Measurements from ENCODE around the gene NPFF.

The NPFF gene

DNA sequence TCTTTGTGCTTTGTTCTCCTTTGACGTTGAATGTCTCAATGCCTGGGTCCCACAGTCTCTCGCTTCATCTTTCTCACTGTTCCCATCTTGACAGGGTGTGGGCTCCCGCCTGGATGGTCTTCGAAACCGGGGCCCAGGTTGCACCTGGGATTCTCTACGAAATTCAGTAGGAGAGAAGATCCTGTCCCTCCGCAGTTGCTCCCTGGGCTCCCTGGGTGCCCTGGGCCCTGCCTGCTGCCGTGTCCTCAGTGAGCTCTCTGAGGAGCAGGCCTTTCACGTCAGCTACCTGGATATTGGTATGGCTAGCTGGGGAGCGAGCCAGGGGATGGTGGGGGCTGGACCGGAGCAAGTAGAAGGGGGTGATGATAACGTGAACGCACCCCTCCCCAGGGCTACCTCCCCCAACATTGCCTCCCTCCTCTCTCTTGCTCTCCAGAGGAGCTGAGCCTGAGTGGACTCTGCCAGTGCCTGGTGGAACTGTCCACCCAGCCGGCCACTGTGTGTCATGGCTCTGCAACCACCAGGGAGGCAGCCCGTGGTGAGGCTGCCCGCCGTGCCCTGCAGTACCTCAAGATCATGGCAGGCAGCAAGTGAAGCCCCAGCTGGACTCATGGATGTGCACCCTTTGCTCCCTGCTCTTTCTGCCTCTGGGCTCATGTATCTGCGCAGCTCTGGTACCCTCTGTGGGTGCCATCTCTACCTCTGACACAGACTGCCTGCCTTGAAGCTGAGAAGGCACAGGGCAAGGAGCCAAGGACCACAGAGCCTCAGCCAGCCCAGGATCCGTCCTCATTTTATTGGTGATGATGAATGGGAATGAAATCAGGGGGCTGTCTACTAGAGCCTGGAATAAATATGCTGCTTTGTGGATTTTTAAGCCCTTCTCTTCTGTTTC lies 1.5 kb downstream of the NPFF start:
- Histone ChIP-seq H3K4me3 (IDR thresholded peaks at IDR 0.05; ENCODE audit: insufficient read depth, low read depth, low read length) (no peak overlapping the region), H2AFZ (ENCODE audit: low read depth) (no peak overlapping the region), H3K4me1 (ENCODE audit: low read depth, poor library complexity, severe bottlenecking) (peaks cover 22% of the 10 kb centered on the region), H3K9ac (no peak overlapping the region), H3K27me3 (ENCODE audit: insufficient read depth, low read depth) (no peaks in the 10 kb centered on the region), H3K4me2 (no peak overlapping the region), H3K27ac (no peak overlapping the region), H3K36me3 (ENCODE audit: insufficient read depth) (no peaks in the 10 kb centered on the region; the same call in 1 of the 2 replicates), H3K79me2 (ENCODE audit: insufficient read depth, low read depth) (peaks cover 21% of the 10 kb centered on the region), H4K20me1 (ENCODE audit: insufficient read depth) (no peaks in the 10 kb centered on the region)
- TF ChIP-seq CTCF (conservative IDR thresholded peaks at IDR 0.05; ENCODE audit: low read depth, low read length) = no peak

GRCh38 chr12:53505086-53505485 lies 2.2 kb downstream of the NPFF start:
- H3K4me1 ChIP-seq (ENCODE audit: low read depth, poor library complexity, severe bottlenecking) = peaks cover 25% of the 10 kb centered on the region
- H3K27ac ChIP-seq = no peak overlapping the region
- H3K4me2 ChIP-seq = no peak overlapping the region

DNA sequence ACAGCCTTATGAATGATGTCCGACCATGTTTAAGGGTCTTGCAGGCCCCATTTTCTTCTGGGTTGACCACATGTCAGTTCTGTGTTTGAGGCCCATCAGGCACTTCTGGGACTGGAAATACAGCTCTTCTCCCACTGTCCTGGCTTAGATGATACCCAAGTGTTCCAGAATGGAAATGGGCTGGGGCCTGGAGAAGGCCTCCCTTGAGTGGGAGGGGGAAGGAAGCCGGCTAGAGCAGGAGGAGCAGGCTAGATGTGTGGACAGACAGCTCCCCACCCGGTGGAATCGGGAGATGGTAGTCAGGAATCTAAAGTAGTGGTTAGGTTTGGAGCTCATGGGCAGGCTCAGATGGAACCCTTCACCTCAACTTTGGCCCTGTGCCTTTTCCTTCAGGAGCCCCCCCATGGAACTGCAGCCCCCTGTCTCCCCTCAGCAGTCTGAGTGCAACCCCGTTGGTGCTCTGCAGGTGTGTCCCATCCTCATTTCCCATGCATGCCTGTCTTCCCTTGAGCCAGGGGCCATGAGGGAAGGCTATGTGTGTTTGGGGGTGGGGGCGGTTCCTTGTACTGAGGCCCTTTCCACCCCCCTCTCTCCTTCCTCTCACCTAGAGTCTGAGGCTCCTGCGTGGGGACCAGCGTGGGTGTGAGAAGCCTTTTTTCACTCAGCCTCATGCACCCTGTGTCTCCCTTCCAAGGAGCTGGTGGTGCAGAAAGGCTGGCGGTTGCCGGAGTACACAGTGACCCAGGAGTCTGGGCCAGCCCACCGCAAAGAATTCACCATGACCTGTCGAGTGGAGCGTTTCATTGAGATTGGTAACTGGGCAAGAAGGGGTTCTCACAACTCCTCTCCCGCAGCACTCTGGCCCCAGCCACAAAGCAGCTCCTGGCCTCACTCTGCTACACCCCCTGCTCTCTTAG lies 3.0 kb downstream of the NPFF start:
- no peak overlapping the region for H2AFZ ChIP-seq (ENCODE audit: low read depth)
- TF ChIP-seq CTCF (conservative IDR thresholded peaks at IDR 0.05; ENCODE audit: low read depth, low read length) = no peak
- no peak overlapping the region for H3K4me2 ChIP-seq
- H3K9ac ChIP-seq = no peak overlapping the region
- H3K36me3 ChIP-seq (ENCODE audit: insufficient read depth) = no peaks in the 10 kb centered on the region; the same call in 1 of the 2 replicates
- H3K4me3 ChIP-seq (IDR thresholded peaks at IDR 0.05; ENCODE audit: insufficient read depth, low read depth, low read length) = no peak overlapping the region
- H3K27ac ChIP-seq = no peak overlapping the region
- peaks cover 30% of the 10 kb centered on the region for H3K4me1 ChIP-seq (ENCODE audit: low read depth, poor library complexity, severe bottlenecking)
- H3K27me3 ChIP-seq (ENCODE audit: insufficient read depth, low read depth) = no peaks in the 10 kb centered on the region
- H4K20me1 ChIP-seq (ENCODE audit: insufficient read depth) = no peaks in the 10 kb centered on the region
- peaks cover 21% of the 10 kb centered on the region for H3K79me2 ChIP-seq (ENCODE audit: insufficient read depth, low read depth)

More at GRCh38 chr12:53505086-53505485, 2.2 kb downstream of the NPFF start:
- no peaks in the 10 kb centered on the region for H3K27me3 ChIP-seq (ENCODE audit: insufficient read depth, low read depth)
- H3K79me2 ChIP-seq (ENCODE audit: insufficient read depth, low read depth) = peaks cover 21% of the 10 kb centered on the region
- no peak overlapping the region for H2AFZ ChIP-seq (ENCODE audit: low read depth)
- H3K36me3 ChIP-seq (ENCODE audit: insufficient read depth) = no peaks in the 10 kb centered on the region; the same call in 1 of the 2 replicates
- no peak overlapping the region for H3K9ac ChIP-seq
- H3K4me3 ChIP-seq (IDR thresholded peaks at IDR 0.05; ENCODE audit: insufficient read depth, low read depth, low read length) = no peak overlapping the region
- no peak for TF ChIP-seq CTCF (conservative IDR thresholded peaks at IDR 0.05; ENCODE audit: low read depth, low read length)
- no peaks in the 10 kb centered on the region for H4K20me1 ChIP-seq (ENCODE audit: insufficient read depth)

DNA sequence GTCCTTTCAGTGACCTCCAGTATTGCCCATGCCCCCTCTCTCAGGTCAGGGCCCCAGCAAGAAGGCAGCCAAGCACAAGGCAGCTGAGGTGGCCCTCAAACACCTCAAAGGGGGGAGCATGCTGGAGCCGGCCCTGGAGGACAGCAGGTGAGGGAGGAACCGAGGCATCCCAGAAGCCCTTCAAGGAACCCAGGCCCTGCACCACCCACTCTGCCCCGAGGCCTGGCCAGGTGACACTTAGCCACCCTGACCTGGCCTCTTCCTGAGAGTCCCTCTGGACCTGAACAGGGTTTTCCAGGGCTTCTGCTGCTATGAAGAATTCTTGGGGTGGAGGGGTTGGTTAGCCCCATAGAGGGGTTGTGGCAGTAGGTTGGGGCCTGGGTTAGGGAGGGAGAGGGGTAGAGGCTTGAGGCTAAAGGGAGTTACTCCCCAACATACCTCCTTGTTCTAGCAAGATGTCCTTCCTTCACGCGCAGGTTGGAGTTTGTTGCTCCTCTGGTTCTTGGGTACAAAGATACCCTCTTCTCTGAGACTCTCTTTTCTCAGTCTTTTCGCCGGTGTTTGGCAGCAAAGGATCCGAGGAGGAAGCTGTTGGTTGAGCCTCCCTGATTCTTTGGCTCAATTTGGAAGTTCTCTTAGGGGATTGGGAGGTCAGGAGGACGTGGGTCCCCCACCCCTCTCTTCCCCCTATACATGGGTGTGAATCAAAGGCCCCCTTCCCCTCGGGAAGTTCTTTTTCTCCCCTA lies 4.1 kb downstream of the NPFF start:
- Histone ChIP-seq H3K4me2 (no peak overlapping the region; the same call in 1 of the 2 replicates), H3K36me3 (ENCODE audit: insufficient read depth) (no peaks in the 10 kb centered on the region; the same call in 1 of the 2 replicates), H3K4me1 (ENCODE audit: low read depth, poor library complexity, severe bottlenecking) (peaks cover 26% of the 10 kb centered on the region), H4K20me1 (ENCODE audit: insufficient read depth) (no peaks in the 10 kb centered on the region), H3K9ac (no peak overlapping the region), H2AFZ (ENCODE audit: low read depth) (no peak overlapping the region), H3K27ac (no peak overlapping the region), H3K4me3 (IDR thresholded peaks at IDR 0.05; ENCODE audit: insufficient read depth, low read depth, low read length) (no peak overlapping the region), H3K27me3 (ENCODE audit: insufficient read depth, low read depth) (no peaks in the 10 kb centered on the region), H3K79me2 (ENCODE audit: insufficient read depth, low read depth) (peaks cover 21% of the 10 kb centered on the region)
- no peak for TF ChIP-seq CTCF (conservative IDR thresholded peaks at IDR 0.05; ENCODE audit: low read depth, low read length)
